DND-41 (cell line): Measurements from ENCODE around the gene TPK1.

Source experiments
- CTCF ChIP-seq: IDR thresholded peaks from 2 replicates; pipeline ENCODE4 v1.5.1; 2012; ENCODE audit warnings: borderline replicate concordance, low read length, moderate library complexity, mild to moderate bottlenecking; ENCODE audit not compliant: poor library complexity, severe bottlenecking; ENCODE audit errors: extremely low read depth
- EZH2 ChIP-seq: IDR thresholded peaks from 3 replicates; pipeline ENCODE4 v1.6.1; 2012; ENCODE audit warnings: borderline replicate concordance, low read depth, mild to moderate bottlenecking, moderate library complexity, low read length, inconsistent platforms; ENCODE audit not compliant: severe bottlenecking

- TF ChIP-seq EZH2 = no peak
- no peak for TF ChIP-seq CTCF
Observed at GRCh38 chr7:144516729-144517525, 318.9 kb downstream of the TPK1 start.
